Lower lobe of right lung (tissue), 2 donors: ENCODE measurements around the gene FAM120B. TPM values are rescaled to one million over a fixed set of nuclear protein-coding genes. Genes with fewer than 3 reads are reported as not detected.
A peak's percentile ranks its signal among the peaks of the same experiment; 100 is the strongest.

ENCODE experiments used
- ATAC-seq, 2 donors: fragments of 200-7000 bp; cut with Tn5 transposase; one replicate each; pipeline ENCODE4 v1.9.1; 2020 to 2022; ENCODE audit warnings: mild to moderate bottlenecking in 2 of 2, moderate library complexity in 2 of 2
- DNase-seq: peaks from one replicate; pipeline ENCODE4 v3.0.0-alpha.2; 2020
- H3K27ac ChIP-seq: fragments of 200-600 bp; one replicate; pipeline ENCODE4 v1.8.0; 2022
- H3K27me3 ChIP-seq: fragments of 200-600 bp; one replicate; pipeline ENCODE4 v1.8.0; 2022; ENCODE audit warnings: low read depth
- H3K36me3 ChIP-seq: fragments of 200-600 bp; one replicate; pipeline ENCODE4 v1.8.0; 2022; ENCODE audit warnings: mild to moderate bottlenecking
- H3K4me1 ChIP-seq: fragments of 200-600 bp; one replicate; pipeline ENCODE4 v1.8.0; 2022
- H3K4me3 ChIP-seq: fragments of 200-600 bp; one replicate; pipeline ENCODE4 v1.8.0; 2022; ENCODE audit warnings: mild to moderate bottlenecking
- H3K9me3 ChIP-seq: fragments of 200-600 bp; one replicate; pipeline ENCODE4 v1.8.0; 2022
- CTCF ChIP-seq: fragments of 200-600 bp; IDR thresholded peaks from one replicate; pipeline ENCODE4 v1.8.0; 2022; ENCODE audit warnings: antibody characterized with exemption, mild to moderate bottlenecking
- intact Hi-C: fragments of 100-400 bp; cut with DNase I; formaldehyde crosslinking; loops from one replicate; pipeline ENCODE4 v1.11.0; 2022
- total RNA-seq: library from RNA; stranded (reverse); fragmentation: NEBNext Ultra II Directional; extraction: Animal tissue kit (Norgen Biotek cat#: 25700); gene quantifications from one replicate; pipeline ENCODE4 v1.2.1, GENCODE V29; 2021
- donor health status: DM: no; HTN: yes; CAD: no; lungs with severe emphysema.

The FAM120B gene
- total RNA-seq, 1 donor from 2014 or later = 29.0 TPM

GRCh38 chr6:170372380-170373325 is 66.1 kb downstream of the FAM120B start:
- Histone ChIP-seq H3K4me1 (peaks cover 6% of the 10 kb centered on the region), H3K9me3 (no peaks in the 10 kb centered on the region), H3K27me3 (no peaks in the 10 kb centered on the region), H3K36me3 (peaks cover 53% of the 10 kb centered on the region), H3K27ac (no peak overlapping the region), H3K4me3 (no peak overlapping the region)
- TF ChIP-seq CTCF = no peak
- DNase-seq (no peak), ATAC-seq (no peak)
- intact Hi-C loops = no loop called here

GRCh38 chr6:170374571-170375444 is 68.2 kb downstream of the FAM120B start:
- no peaks in the 10 kb centered on the region for H3K9me3 ChIP-seq
- H3K4me3 ChIP-seq = no peak overlapping the region
- peaks cover 16% of the 10 kb centered on the region for H3K4me1 ChIP-seq
- H3K36me3 ChIP-seq = peaks cover 33% of the 10 kb centered on the region
- TF ChIP-seq CTCF = no peak
- H3K27ac ChIP-seq = no peak overlapping the region
- ATAC-seq (peak; percentile 58 to 62), DNase-seq (no peak)
- no peaks in the 10 kb centered on the region for H3K27me3 ChIP-seq
- intact Hi-C loops = no loop called here

- peak in 1 of 2 donors; percentile 54 for ATAC-seq
- TF ChIP-seq CTCF = no peak
- peaks cover 27% of the 10 kb centered on the region for H3K36me3 ChIP-seq
- DNase-seq = no peak
- no peaks in the 10 kb centered on the region for H3K27me3 ChIP-seq
- H3K9me3 ChIP-seq = no peaks in the 10 kb centered on the region
- intact Hi-C loops = no loop called here
- H3K4me1 ChIP-seq = peaks cover 16% of the 10 kb centered on the region
- no peak overlapping the region for H3K27ac ChIP-seq
- no peak overlapping the region for H3K4me3 ChIP-seq
These were observed 69.1 kb downstream of the FAM120B start for GRCh38 chr6:170375661-170376060.

- Histone ChIP-seq H3K27me3 (no peaks in the 10 kb centered on the region), H3K36me3 (peaks cover 24% of the 10 kb centered on the region), H3K4me3 (no peak overlapping the region), H3K9me3 (no peaks in the 10 kb centered on the region), H3K4me1 (peaks cover 16% of the 10 kb centered on the region), H3K27ac (no peak overlapping the region)
- DNase-seq (no peak), ATAC-seq (no peak)
- no peak for TF ChIP-seq CTCF
- intact Hi-C loops = no loop called here
These were observed 70.0 kb downstream of the FAM120B start for GRCh38 chr6:170376386-170377043.

- no peak for DNase-seq
- TF ChIP-seq CTCF = no peak
- ATAC-seq = peak in 1 of 2 donors; percentile 30
- Histone ChIP-seq H3K4me3 (no peak overlapping the region), H3K9me3 (no peaks in the 10 kb centered on the region), H3K36me3 (peaks cover 19% of the 10 kb centered on the region), H3K27ac (no peak overlapping the region), H3K27me3 (no peaks in the 10 kb centered on the region), H3K4me1 (peaks cover 10% of the 10 kb centered on the region)
- intact Hi-C loops = no loop called here
These were observed 71.9 kb downstream of the FAM120B start for GRCh38 chr6:170378502-170378901.
